ENCODE data around the gene CCDC116.
"Not testable (repeated sequence)": the region's sequence is repeated elsewhere in the genome, so short reads cannot be mapped to it uniquely, and the experiment has no call there.

CCDC116 gene

DNA sequence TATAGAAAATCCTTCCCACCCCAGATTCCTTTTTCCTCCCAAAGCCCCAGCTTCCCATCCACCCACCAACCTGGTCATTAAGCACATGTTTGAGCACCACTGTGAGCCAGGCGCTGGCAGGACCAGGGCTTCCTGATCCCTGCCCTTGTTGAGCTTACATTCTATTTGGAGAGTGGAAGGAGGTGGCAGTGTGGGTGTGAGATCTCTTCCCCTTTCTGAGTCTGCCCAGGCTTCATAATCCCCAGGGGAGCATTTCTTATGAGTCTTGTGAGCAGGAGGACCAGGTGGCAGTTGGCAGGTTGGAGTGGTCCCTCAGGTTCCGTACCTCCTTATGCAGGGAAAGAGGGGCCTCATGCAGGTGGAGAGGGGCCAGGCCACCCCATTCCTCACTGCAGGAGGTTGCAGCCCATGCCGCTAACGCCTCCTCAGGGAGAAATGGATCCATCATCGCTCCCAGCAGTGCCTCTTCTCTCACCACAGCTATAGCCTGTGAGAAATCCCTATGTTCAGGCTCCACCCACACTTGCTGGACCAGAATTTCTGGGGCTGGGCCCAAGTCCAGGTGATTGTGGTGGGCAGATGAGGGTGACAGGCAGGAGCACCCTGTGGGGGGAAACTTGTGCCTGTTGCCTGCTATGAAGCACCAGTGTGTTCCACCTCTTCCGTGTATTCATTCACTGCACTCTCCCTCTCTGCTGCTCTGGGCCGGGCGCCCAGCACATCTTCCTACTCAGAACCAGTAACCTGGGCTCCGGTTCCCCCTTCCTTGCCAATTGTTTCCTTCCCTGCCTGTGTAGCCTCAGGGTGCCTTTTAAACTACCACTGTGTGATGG, 41.5 kb upstream of the CCDC116 start:
- DNase-seq (ENCODE audit: low read depth in 2 of 2): no peak
- H3K4me3 ChIP-seq (replicated peaks in 1 of 2; ENCODE audit: low read depth in 2 of 2, low read length in 2 of 2): no peak overlapping the region
- TF ChIP-seq, protein P1, sequence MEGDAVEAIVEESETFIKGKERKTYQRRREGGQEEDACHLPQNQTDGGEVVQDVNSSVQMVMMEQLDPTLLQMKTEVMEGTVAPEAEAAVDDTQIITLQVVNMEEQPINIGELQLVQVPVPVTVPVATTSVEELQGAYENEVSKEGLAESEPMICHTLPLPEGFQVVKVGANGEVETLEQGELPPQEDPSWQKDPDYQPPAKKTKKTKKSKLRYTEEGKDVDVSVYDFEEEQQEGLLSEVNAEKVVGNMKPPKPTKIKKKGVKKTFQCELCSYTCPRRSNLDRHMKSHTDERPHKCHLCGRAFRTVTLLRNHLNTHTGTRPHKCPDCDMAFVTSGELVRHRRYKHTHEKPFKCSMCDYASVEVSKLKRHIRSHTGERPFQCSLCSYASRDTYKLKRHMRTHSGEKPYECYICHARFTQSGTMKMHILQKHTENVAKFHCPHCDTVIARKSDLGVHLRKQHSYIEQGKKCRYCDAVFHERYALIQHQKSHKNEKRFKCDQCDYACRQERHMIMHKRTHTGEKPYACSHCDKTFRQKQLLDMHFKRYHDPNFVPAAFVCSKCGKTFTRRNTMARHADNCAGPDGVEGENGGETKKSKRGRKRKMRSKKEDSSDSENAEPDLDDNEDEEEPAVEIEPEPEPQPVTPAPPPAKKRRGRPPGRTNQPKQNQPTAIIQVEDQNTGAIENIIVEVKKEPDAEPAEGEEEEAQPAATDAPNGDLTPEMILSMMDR (IDR thresholded peaks at IDR 0.05; ENCODE audit: low read depth, low read length): no peak

- TF ChIP-seq, protein P1 (IDR thresholded peaks at IDR 0.05; ENCODE audit: low read depth, low read length): no peak
- no peak for DNase-seq (ENCODE audit: low read depth in 2 of 2)
- H3K4me3 ChIP-seq (replicated peaks in 1 of 2; ENCODE audit: low read depth in 2 of 2, low read length in 2 of 2): no peak overlapping the region
Measured at GRCh38 chr22:21591695-21592094, 40.9 kb upstream of the CCDC116 start.

GRCh38 chr22:21592422-21592821, 40.1 kb upstream of the CCDC116 start:
- H3K4me3 ChIP-seq (replicated peaks in 1 of 2; ENCODE audit: low read depth in 2 of 2, low read length in 2 of 2): no peak overlapping the region
- TF ChIP-seq, protein P1 (IDR thresholded peaks at IDR 0.05; ENCODE audit: low read depth, low read length): no peak
- no peak for DNase-seq (ENCODE audit: low read depth in 2 of 2)

DNA sequence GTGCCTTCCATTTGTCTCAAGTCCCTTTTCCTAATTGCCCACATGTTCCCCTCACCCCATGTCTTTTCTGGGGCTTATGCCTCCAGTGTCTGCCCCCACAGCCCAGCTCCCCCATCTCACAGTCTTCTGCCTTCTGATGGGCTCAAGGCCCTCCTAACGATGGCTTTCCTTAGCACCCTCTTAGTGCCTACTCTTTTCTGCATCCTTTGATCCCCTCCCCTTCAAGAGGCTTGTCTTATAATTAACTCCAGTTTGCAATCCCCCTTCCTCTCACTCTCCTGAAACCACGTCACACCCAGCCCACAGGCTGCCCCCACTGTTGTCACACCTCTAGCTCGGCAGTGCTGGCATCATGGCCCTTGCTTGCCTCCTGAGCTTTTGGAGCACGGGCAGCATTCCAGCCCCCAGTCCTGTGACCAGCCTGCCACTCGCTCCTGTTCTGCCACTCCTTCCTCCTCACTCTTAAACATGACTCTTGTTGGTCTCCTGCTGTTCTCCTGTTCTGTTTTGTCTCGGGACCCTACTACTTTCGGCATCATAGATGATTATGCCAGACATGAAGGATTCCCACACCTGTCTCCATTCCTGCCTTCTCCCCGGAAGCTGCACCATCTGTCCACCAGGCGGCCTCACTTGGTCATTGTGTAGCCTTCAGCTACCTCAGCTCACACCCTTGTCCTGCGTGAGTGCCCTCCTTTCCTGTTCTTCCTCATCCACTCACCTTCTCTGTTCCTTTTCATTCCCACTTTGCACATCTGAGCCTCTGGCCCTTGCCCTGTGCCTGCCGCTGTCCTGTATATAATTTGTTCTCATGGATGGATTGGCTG, 38.9 kb upstream of the CCDC116 start:
- TF ChIP-seq, protein P1 (IDR thresholded peaks at IDR 0.05; ENCODE audit: low read depth, low read length): peak; percentile 43
- no peak for DNase-seq (ENCODE audit: low read depth in 2 of 2)
- H3K4me3 ChIP-seq (replicated peaks in 1 of 2; ENCODE audit: low read depth in 2 of 2, low read length in 2 of 2): no peak overlapping the region

DNA sequence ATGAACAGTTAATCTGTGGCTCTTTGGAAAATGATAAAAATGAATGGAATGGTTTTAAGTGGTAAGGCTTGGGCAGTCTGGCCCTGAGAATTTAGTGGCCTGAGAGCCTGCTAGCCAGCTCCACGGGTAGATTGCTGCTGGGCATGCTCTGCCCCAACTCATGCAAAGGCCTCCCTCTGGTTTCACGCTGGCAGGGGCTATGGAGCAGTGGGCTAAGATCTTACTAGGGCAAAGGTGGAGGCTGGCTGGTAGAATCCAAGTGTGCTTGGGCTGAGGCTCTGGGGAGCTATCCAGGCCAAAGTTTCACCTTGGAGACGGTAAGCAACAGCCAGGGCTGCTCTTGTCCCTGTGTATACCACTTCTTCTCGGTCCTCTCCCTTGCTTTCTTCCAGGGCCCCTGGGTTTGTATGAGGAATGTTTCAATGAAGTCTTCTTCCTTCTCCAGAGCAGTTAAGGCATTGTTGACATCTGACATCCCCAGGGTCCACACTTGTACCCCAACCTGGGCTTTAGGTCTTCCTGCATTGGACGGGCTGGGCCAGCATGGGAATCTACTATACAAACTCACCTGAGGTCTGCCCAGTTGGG, 37.6 kb upstream of the CCDC116 start:
- no peak overlapping the region for H3K4me3 ChIP-seq (replicated peaks in 1 of 2; ENCODE audit: low read depth in 2 of 2, low read length in 2 of 2)
- TF ChIP-seq, protein P1 (IDR thresholded peaks at IDR 0.05; ENCODE audit: low read depth, low read length): no peak
- no peak for DNase-seq (ENCODE audit: low read depth in 2 of 2)

GRCh38 chr22:21596356-21597135, 36.0 kb upstream of the CCDC116 start:
- not testable (repeated sequence) for DNase-seq (ENCODE audit: low read depth in 2 of 2); H3K4me3 ChIP-seq (replicated peaks in 1 of 2; ENCODE audit: low read depth in 2 of 2, low read length in 2 of 2)
